ENCODE data around the gene NAA25.

NAA25 gene

DNA sequence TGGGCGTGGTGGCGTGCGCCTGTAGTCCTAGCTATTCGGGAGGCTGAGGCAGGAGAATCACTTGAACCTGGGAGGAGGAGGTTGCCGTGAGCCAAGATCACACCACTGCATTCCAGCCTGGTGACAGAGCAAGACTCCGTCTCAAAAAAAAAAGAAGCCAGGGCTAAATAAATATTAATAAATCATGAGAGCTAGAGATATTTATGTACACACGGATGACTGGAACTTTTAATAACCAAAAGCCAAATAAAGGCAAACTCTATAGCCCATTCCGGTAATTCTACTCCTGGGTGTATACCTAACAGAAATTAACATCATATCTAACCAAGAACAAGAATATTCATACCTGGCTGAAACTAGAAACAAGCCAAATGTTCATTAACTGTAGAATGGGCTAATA, 9.1 kb upstream of the NAA25 start:
- H3K9me2 ChIP-seq (replicated peaks; ENCODE audit: insufficient read depth, low read length), result no peaks in the 10 kb centered on the region
- no peak overlapping the region for H2AFZ ChIP-seq (ENCODE audit: low read depth, low read length, severe bottlenecking)
- no peaks in the 10 kb centered on the region for H4K20me1 ChIP-seq (ENCODE audit: low read depth, low read length)
- H3K9ac ChIP-seq (ENCODE audit: low read length), result no peak overlapping the region
- no peaks in the 10 kb centered on the region for H3K27me3 ChIP-seq (ENCODE audit: low read length)
- H3K4me2 ChIP-seq (ENCODE audit: low read depth, low read length, poor library complexity, severe bottlenecking), result no peak overlapping the region
- H3K9me3 ChIP-seq (ENCODE audit: insufficient read depth, low read length), result no peaks in the 10 kb centered on the region
- no peak overlapping the region for H3K27ac ChIP-seq (ENCODE audit: low read depth, low read length)
- H3K36me3 ChIP-seq (ENCODE audit: low read length), result no peaks in the 10 kb centered on the region
- TF ChIP-seq, protein P1, sequence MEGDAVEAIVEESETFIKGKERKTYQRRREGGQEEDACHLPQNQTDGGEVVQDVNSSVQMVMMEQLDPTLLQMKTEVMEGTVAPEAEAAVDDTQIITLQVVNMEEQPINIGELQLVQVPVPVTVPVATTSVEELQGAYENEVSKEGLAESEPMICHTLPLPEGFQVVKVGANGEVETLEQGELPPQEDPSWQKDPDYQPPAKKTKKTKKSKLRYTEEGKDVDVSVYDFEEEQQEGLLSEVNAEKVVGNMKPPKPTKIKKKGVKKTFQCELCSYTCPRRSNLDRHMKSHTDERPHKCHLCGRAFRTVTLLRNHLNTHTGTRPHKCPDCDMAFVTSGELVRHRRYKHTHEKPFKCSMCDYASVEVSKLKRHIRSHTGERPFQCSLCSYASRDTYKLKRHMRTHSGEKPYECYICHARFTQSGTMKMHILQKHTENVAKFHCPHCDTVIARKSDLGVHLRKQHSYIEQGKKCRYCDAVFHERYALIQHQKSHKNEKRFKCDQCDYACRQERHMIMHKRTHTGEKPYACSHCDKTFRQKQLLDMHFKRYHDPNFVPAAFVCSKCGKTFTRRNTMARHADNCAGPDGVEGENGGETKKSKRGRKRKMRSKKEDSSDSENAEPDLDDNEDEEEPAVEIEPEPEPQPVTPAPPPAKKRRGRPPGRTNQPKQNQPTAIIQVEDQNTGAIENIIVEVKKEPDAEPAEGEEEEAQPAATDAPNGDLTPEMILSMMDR (IDR thresholded peaks at IDR 0.05; ENCODE audit: insufficient read depth, low read length, poor library complexity, severe bottlenecking), result no peak
- no peak for TF ChIP-seq EZH2phosphoT487 (conservative IDR thresholded peaks at IDR 0.05; ENCODE audit: low read length)
- no peak overlapping the region for H3K4me3 ChIP-seq (ENCODE audit: insufficient read depth, low read length, poor library complexity, severe bottlenecking)
- no peaks in the 10 kb centered on the region for H3F3A ChIP-seq (ENCODE audit: insufficient read depth)
- H3K79me2 ChIP-seq (ENCODE audit: insufficient read depth, low read length), result no peaks in the 10 kb centered on the region

DNA sequence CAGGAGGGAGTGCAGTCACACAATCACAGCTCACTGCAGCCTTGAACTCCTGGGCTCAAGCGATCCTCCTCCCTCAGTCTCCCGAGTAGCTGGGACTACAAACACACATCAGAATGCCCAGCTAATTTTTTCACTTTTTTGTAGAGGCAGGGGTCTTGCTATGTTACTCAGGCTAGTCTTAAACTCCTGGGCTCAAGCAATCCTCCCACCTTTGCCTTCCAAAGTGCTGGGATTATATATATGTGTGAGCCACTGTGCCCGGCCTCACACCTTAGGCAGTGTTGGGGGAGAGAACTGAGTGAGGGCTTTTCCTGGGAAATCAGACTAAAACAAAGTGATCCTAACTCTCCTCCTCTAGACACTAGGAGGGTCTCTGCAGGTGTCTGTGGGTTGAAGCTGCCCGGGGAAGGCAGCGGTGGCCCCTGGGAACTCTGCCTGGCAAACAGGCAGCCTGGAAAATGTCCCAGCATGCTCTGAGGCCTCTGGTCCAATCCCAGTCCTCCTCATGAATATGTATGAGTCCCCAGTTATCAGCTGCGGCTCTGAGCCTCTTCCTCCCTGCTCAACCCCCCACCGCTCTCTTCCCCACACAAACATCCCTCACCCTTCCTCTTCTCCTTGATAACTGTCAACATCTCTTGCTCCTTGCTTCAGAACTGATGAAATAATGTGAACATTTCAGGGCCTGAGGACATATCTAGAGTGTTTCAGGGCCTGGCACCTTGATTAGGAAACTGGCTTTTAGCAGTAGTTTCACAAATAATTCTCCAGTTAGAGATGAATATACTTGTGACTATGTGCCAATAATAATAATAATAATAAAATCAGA, 7.9 kb upstream of the NAA25 start:
- H3K79me2 ChIP-seq (ENCODE audit: insufficient read depth, low read length), result no peaks in the 10 kb centered on the region
- H2AFZ ChIP-seq (ENCODE audit: low read depth, low read length, severe bottlenecking), result peak overlapping the region; percentile 82
- no peak overlapping the region for H3K9ac ChIP-seq (ENCODE audit: low read length)
- H3K27ac ChIP-seq (ENCODE audit: low read depth, low read length), result no peak overlapping the region
- no peaks in the 10 kb centered on the region for H3K27me3 ChIP-seq (ENCODE audit: low read length)
- no peaks in the 10 kb centered on the region for H3K9me3 ChIP-seq (ENCODE audit: insufficient read depth, low read length)
- H4K20me1 ChIP-seq (ENCODE audit: low read depth, low read length), result no peaks in the 10 kb centered on the region
- H3K4me3 ChIP-seq (ENCODE audit: insufficient read depth, low read length, poor library complexity, severe bottlenecking), result no peak overlapping the region
- TF ChIP-seq EZH2phosphoT487 (conservative IDR thresholded peaks at IDR 0.05; ENCODE audit: low read length), result no peak
- TF ChIP-seq, protein P1 (IDR thresholded peaks at IDR 0.05; ENCODE audit: insufficient read depth, low read length, poor library complexity, severe bottlenecking), result no peak
- no peaks in the 10 kb centered on the region for H3K9me2 ChIP-seq (replicated peaks; ENCODE audit: insufficient read depth, low read length)
- no peaks in the 10 kb centered on the region for H3F3A ChIP-seq (ENCODE audit: insufficient read depth)
- H3K36me3 ChIP-seq (ENCODE audit: low read length), result no peaks in the 10 kb centered on the region
- H3K4me2 ChIP-seq (ENCODE audit: low read depth, low read length, poor library complexity, severe bottlenecking), result peak overlapping the region; percentile 7

DNA sequence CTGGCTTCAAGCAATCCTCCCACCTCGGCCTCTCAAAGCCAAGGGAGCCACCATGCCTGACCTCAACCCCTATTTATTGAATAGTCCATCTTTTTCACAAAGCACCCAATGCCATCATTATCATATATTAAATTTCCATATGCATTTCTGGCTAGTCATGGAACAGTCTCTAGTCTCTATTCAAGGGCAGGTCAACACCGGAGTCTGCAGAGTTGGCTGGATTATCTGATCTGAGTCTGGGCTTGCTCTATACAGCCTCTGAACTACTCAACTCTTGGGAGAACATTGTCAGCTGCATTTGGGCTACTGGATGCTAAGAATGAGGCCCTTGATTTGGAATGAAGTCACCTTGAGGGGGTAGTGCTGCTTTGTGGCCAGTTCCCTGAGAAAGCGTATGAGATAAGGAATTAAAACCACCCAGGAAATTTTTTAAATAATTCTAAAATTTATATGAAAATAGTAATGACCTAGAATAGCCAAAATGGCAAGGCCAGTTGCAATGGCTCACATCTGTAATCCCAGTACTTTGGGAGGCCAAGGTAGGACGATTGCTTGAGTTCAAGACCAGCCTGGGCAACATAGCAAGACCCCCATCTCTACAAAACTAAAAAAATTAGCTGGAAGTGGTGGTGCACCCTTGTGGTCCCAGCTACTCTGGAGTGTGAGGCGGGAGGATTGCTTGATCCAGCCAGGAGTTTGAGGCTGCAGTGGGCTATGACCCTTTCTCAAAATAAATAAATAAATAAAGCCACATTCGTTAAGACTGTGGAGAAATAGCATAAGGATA, 6.9 kb upstream of the NAA25 start:
- Histone ChIP-seq H3K27ac (ENCODE audit: low read depth, low read length) (no peak overlapping the region), H3K4me2 (ENCODE audit: low read depth, low read length, poor library complexity, severe bottlenecking) (no peak overlapping the region), H3K9me3 (ENCODE audit: insufficient read depth, low read length) (no peaks in the 10 kb centered on the region), H3K9me2 (replicated peaks; ENCODE audit: insufficient read depth, low read length) (no peaks in the 10 kb centered on the region), H3K36me3 (ENCODE audit: low read length) (no peaks in the 10 kb centered on the region), H3K9ac (ENCODE audit: low read length) (no peak overlapping the region), H3F3A (ENCODE audit: insufficient read depth) (peaks cover 2% of the 10 kb centered on the region), H4K20me1 (ENCODE audit: low read depth, low read length) (no peaks in the 10 kb centered on the region), H3K4me3 (ENCODE audit: insufficient read depth, low read length, poor library complexity, severe bottlenecking) (no peak overlapping the region), H3K79me2 (ENCODE audit: insufficient read depth, low read length) (no peaks in the 10 kb centered on the region), H3K27me3 (ENCODE audit: low read length) (no peaks in the 10 kb centered on the region), H2AFZ (ENCODE audit: low read depth, low read length, severe bottlenecking) (no peak overlapping the region)
- no peak for TF ChIP-seq EZH2phosphoT487 (conservative IDR thresholded peaks at IDR 0.05; ENCODE audit: low read length)
